Left colon (tissue), 2 donors: ENCODE data around the gene OVCA2. TPM values are rescaled to one million over a fixed set of nuclear protein-coding genes. Genes with fewer than 3 reads are reported as not detected.

Source experiments
- ATAC-seq: fragments of 200-7000 bp; cut with Tn5 transposase; one replicate; pipeline ENCODE4 v1.9.1; 2020; ENCODE audit warnings: mild to moderate bottlenecking, moderate library complexity
- DNase-seq, 2 donors: peaks; one replicate each; pipeline ENCODE4 v3.0.0-alpha.2; 2020
- intact Hi-C, 2 donors: fragments of 100-400 bp; cut with DNase I in 1 of 2; cut with micrococcal nuclease in 1 of 2; formaldehyde crosslinking; loops; one replicate each; pipeline versions ENCODE4 v1.11.2 to v1.14.0; 2022; cut with DNase I, micrococcal nuclease
- total RNA-seq, 2 donors: library from RNA; stranded (reverse); fragmentation: NEBNext Ultra II Directional; extraction: Animal tissue kit (Norgen Biotek cat#: 25700); gene quantifications; one replicate each; pipeline ENCODE4 v1.2.1, GENCODE V29; 2021
- donor health status: DM: no; HTN: no; CAD: no.
- donor health status: DM: yes; HTN: yes; CAD: no.

Gene OVCA2
- total RNA-seq, 2 donors from 2014 or later: 39.2 to 39.7 TPM

GRCh38 chr17:2060385-2060658 is 18.5 kb downstream of the OVCA2 start:
- DNase-seq (peak in 1 of 2 donors; percentile 5), ATAC-seq (no peak)
- intact Hi-C loops: loop anchor here in 1 of 2 donors (5.0 kb wide), 1 partner anchor 172 kb away; no protein-coding TSS in a partner anchor

- DNase-seq (peak in 1 of 2 donors; percentile 24), ATAC-seq (no peak)
- intact Hi-C loops: loop anchor here in 1 of 2 donors (5.0 kb wide), 1 partner anchor 171 kb away; no protein-coding TSS in a partner anchor
Measured at GRCh38 chr17:2060681-2061440, 19.0 kb downstream of the OVCA2 start.

- DNase-seq (no peak), ATAC-seq (no peak)
- intact Hi-C loops: loop anchor here in 1 of 2 donors (5.0 kb wide), 1 partner anchor 171 kb away; no protein-coding TSS in a partner anchor
Measured at GRCh38 chr17:2061441-2061958, 19.7 kb downstream of the OVCA2 start.

GRCh38 chr17:2062571-2063183 is 20.9 kb downstream of the OVCA2 start:
- peak in 1 of 2 donors; percentile 10 for DNase-seq

GRCh38 chr17:2063261-2064146 is 21.7 kb downstream of the OVCA2 start:
- ATAC-seq (no peak), DNase-seq (peak in 1 of 2 donors; percentile 28)
- intact Hi-C loops: loop anchor here in 1 of 2 donors (5.0 kb wide), 1 partner anchor 169 kb away; no protein-coding TSS in a partner anchor

More at GRCh38 chr17:2062571-2063183, 20.9 kb downstream of the OVCA2 start:
- intact Hi-C loops: loop anchor here in 1 of 2 donors (5.0 kb wide), 1 partner anchor 170 kb away; no protein-coding TSS in a partner anchor
- ATAC-seq: no peak

GRCh38 chr17:2064147-2064489 is 22.3 kb downstream of the OVCA2 start:
- intact Hi-C loops: loop anchor here in 1 of 2 donors (5.0 kb wide), 1 partner anchor 168 kb away; no protein-coding TSS in a partner anchor

GRCh38 chr17:2064520-2064971 is 22.7 kb downstream of the OVCA2 start:
- peak; percentile 6 for ATAC-seq
- peak in 1 of 2 donors; percentile 11 for DNase-seq
- intact Hi-C loops: loop anchor here in 1 of 2 donors (5.0 kb wide), 1 partner anchor 168 kb away; no protein-coding TSS in a partner anchor

More at GRCh38 chr17:2064147-2064489, 22.3 kb downstream of the OVCA2 start:
- ATAC-seq (no peak), DNase-seq (no peak)

GRCh38 chr17:2064980-2065785 is 23.4 kb downstream of the OVCA2 start:
- intact Hi-C loops: loop anchor here in 1 of 2 donors (5.0 kb wide), 1 partner anchor 167 kb away; no protein-coding TSS in a partner anchor
- DNase-seq (peak in 1 of 2 donors; percentile 58), ATAC-seq (peak; percentile 52)

- DNase-seq (no peak), ATAC-seq (no peak)
- intact Hi-C loops: no loop called here
Measured at GRCh38 chr17:2065949-2066400, 24.2 kb downstream of the OVCA2 start.

GRCh38 chr17:2067048-2067561 is 25.3 kb downstream of the OVCA2 start:
- intact Hi-C loops: no loop called here
- ATAC-seq: no peak
- DNase-seq: no peak

GRCh38 chr17:2067608-2068024 is 25.8 kb downstream of the OVCA2 start:
- DNase-seq: peak in 1 of 2 donors; percentile 5
- ATAC-seq: no peak
- intact Hi-C loops: no loop called here

GRCh38 chr17:2068031-2068518 is 26.3 kb downstream of the OVCA2 start:
- DNase-seq (no peak), ATAC-seq (no peak)
- intact Hi-C loops: no loop called here

- intact Hi-C loops: no loop called here
- ATAC-seq: no peak
- DNase-seq: no peak
Measured at GRCh38 chr17:2068519-2069051, 26.8 kb downstream of the OVCA2 start.

GRCh38 chr17:2070241-2071023 is 28.6 kb downstream of the OVCA2 start:
- peak; percentile 8 for ATAC-seq
- DNase-seq: peak in 1 of 2 donors; percentile 7
- intact Hi-C loops: no loop called here

GRCh38 chr17:2071024-2071385 is 29.2 kb downstream of the OVCA2 start:
- DNase-seq: no peak
- no peak for ATAC-seq
- intact Hi-C loops: no loop called here
